Right lobe of liver (tissue), 6 donors: Measurements from ENCODE around the gene APOB. TPM values are rescaled to one million over a fixed set of nuclear protein-coding genes. Genes with fewer than 3 reads are reported as not detected.

Experiments
- ATAC-seq, 4 donors: fragments of 200-7000 bp; cut with Tn5 transposase; one replicate each; pipeline ENCODE4 v1.9.1; 2020; ENCODE audit warnings: mild to moderate bottlenecking in 4 of 4, moderate library complexity in 4 of 4
- DNase-seq, 3 donors: peaks; one replicate each; pipeline ENCODE4 v3.0.0-alpha.2; 2020
- H3K27ac ChIP-seq, 3 donors: fragments of 200-600 bp; one replicate each; pipeline ENCODE4 v1.8.0; 2022
- H3K27me3 ChIP-seq, 2 donors: fragments of 200-600 bp; one replicate each; pipeline ENCODE4 v1.8.0; 2022
- H3K36me3 ChIP-seq, 4 donors: fragments of 200-600 bp; sonication (generic) in 1 of 4; one replicate each; pipeline versions ENCODE4 v1.5.1 to v1.8.0; 2017 to 2022; ENCODE audit warnings: control low read depth in 1 of 4
- H3K4me1 ChIP-seq, 4 donors: fragments of 200-600 bp; sonication (generic) in 1 of 4; one replicate each; pipeline versions ENCODE4 v1.5.1 to v1.8.0; 2017 to 2022; ENCODE audit warnings: control low read depth in 1 of 4
- H3K4me3 ChIP-seq, 3 donors: fragments of 200-600 bp; one replicate each; pipeline ENCODE4 v1.8.0; 2022
- H3K9me3 ChIP-seq, 4 donors: fragments of 200-600 bp; sonication (generic) in 1 of 4; one replicate each; pipeline versions ENCODE4 v1.5.1 to v1.8.0; 2017 to 2022; ENCODE audit warnings: control low read depth in 1 of 4
- POLR2A ChIP-seq: fragments of 450-650 bp; IDR thresholded peaks from one replicate; pipeline ENCODE4 v1.6.1; 2017; ENCODE audit warnings: antibody characterized with exemption, mild to moderate bottlenecking
- WGBS: methylation state at CpG from one replicate; pipeline ENCODE4 v1.1.6; 2018; ENCODE audit warnings: low coverage, low lambda C conversion rate; ENCODE audit not compliant: insufficient coverage; ENCODE audit errors: missing lambda C conversion rate; 5-methylcytosine and 5-hydroxymethylcytosine counted together
- intact Hi-C, 2 donors: fragments of 100-400 bp; cut with DNase I; formaldehyde crosslinking; loops; one replicate each; pipeline versions ENCODE4 v1.11.2 to v1.14.1; 2022
- total RNA-seq, 6 experiments: library from RNA; depleted of rRNA in 2 of 6; stranded (reverse); fragments of >200 nt in 2 of 6; fragmentation: NEBNext Ultra II Directional in 3 of 6; extraction: Animal tissue kit (Norgen Biotek cat#: 25700) in 3 of 6; gene quantifications; one replicate each; pipeline versions ENCODE4 v1.1.0 to v1.2.4, GENCODE V29; 2016 to 2023
- TF ChIP-seq, protein P1 (sequence below), 4 donors: fragments of 200-600 bp in 3 of 4; fragments of 450-650 bp in 1 of 4; IDR thresholded peaks; one replicate each; pipeline versions ENCODE4 v1.5.1 to v1.8.0; 2016 to 2022; ENCODE audit warnings: antibody characterized with exemption in 4 of 4, mild to moderate bottlenecking in 2 of 4
- donor health status: DM: no; HTN: yes; CAD: no.
- donor health status: DM: no; HTN: no; CAD: no.
- donor health status: DM: no; HTN: no; CAD: no.
- donor health status: DM: no; HTN: yes; CAD: no.
- donor health status: DM: no; HTN: yes; CAD: no.

Gene APOB
- total RNA-seq, 6 experiments from 2014 or later = 2,615 to 3,271 (median 2,774) TPM

GRCh38 chr2:21037671-21038108 lies 6.2 kb downstream of the APOB start:
- ATAC-seq (peak in 3 of 4 donors; percentile 5 to 36 (median 7)), DNase-seq (no peak)
- TF ChIP-seq, protein P1, sequence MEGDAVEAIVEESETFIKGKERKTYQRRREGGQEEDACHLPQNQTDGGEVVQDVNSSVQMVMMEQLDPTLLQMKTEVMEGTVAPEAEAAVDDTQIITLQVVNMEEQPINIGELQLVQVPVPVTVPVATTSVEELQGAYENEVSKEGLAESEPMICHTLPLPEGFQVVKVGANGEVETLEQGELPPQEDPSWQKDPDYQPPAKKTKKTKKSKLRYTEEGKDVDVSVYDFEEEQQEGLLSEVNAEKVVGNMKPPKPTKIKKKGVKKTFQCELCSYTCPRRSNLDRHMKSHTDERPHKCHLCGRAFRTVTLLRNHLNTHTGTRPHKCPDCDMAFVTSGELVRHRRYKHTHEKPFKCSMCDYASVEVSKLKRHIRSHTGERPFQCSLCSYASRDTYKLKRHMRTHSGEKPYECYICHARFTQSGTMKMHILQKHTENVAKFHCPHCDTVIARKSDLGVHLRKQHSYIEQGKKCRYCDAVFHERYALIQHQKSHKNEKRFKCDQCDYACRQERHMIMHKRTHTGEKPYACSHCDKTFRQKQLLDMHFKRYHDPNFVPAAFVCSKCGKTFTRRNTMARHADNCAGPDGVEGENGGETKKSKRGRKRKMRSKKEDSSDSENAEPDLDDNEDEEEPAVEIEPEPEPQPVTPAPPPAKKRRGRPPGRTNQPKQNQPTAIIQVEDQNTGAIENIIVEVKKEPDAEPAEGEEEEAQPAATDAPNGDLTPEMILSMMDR (IDR thresholded peaks at IDR 0.05) = no peak
- TF ChIP-seq POLR2A = peak; percentile 46
- peaks cover 4 to 100% (median 64%) of the 10 kb centered on the region in 4 donors for H3K36me3 ChIP-seq
- H3K27ac ChIP-seq = no peak overlapping the region
- H3K27me3 ChIP-seq = no peaks in the 10 kb centered on the region
- H3K9me3 ChIP-seq = no peaks in the 10 kb centered on the region
- H3K4me3 ChIP-seq = no peak overlapping the region
- WGBS = 47% methylated on average over 3 of the region's 3 CpGs
- H3K4me1 ChIP-seq = peaks cover 0 to 60% (median 10%) of the 10 kb centered on the region in 4 donors
- intact Hi-C loops = no loop called here

GRCh38 chr2:21036708-21037670 lies 6.9 kb downstream of the APOB start:
- intact Hi-C loops = no loop called here
- peak in 2 of 4 donors; percentile 1 for ATAC-seq
- no peak for DNase-seq
- no peaks in the 10 kb centered on the region for H3K9me3 ChIP-seq
- TF ChIP-seq, protein P1 (IDR thresholded peaks at IDR 0.05) = no peak
- peak; percentile 52 for TF ChIP-seq POLR2A
- no peak overlapping the region for H3K4me3 ChIP-seq
- 70% methylated on average over 9 of the region's 15 CpGs for WGBS
- peak overlapping the region in 1 of 3 donors; percentile 16 for H3K27ac ChIP-seq
- no peaks in the 10 kb centered on the region for H3K27me3 ChIP-seq
- peaks cover 0 to 60% (median 10%) of the 10 kb centered on the region in 4 donors for H3K4me1 ChIP-seq
- peaks cover 4 to 100% (median 65%) of the 10 kb centered on the region in 4 donors for H3K36me3 ChIP-seq

- Histone ChIP-seq H3K4me1 (peaks cover 0 to 60% (median 10%) of the 10 kb centered on the region in 4 donors), H3K27ac (peak overlapping the region in 1 of 3 donors; percentile 16), H3K27me3 (no peaks in the 10 kb centered on the region), H3K4me3 (no peak overlapping the region), H3K9me3 (no peaks in the 10 kb centered on the region), H3K36me3 (peaks cover 3 to 100% (median 61%) of the 10 kb centered on the region in 4 donors)
- no peak for DNase-seq
- intact Hi-C loops = no loop called here
- TF ChIP-seq, protein P1 (IDR thresholded peaks at IDR 0.05) = no peak
- no peak for TF ChIP-seq POLR2A
- WGBS = 66% methylated on average over 4 of the region's 4 CpGs
- peak in 2 of 4 donors; percentile 0 to 1 for ATAC-seq
Measured at GRCh38 chr2:21035974-21036707, 7.7 kb downstream of the APOB start.

- no peak for ATAC-seq
- intact Hi-C loops = no loop called here
- 56% methylated on average over 6 of the region's 6 CpGs for WGBS
Measured at GRCh38 chr2:21035282-21035973, 8.4 kb downstream of the APOB start.

More at GRCh38 chr2:21035282-21035973, 8.4 kb downstream of the APOB start:
- no peaks in the 10 kb centered on the region for H3K9me3 ChIP-seq
- TF ChIP-seq POLR2A = no peak
- TF ChIP-seq, protein P1 (IDR thresholded peaks at IDR 0.05) = no peak
- H3K27me3 ChIP-seq = no peaks in the 10 kb centered on the region
- H3K4me3 ChIP-seq = no peak overlapping the region
- H3K27ac ChIP-seq = peak overlapping the region in 1 of 3 donors; percentile 3
- DNase-seq = no peak
- peaks cover 0 to 57% (median 10%) of the 10 kb centered on the region in 4 donors for H3K4me1 ChIP-seq
- peaks cover 0 to 100% (median 60%) of the 10 kb centered on the region in 4 donors for H3K36me3 ChIP-seq
